Endothelial cell of umbilical vein (primary cell): ENCODE data around the gene TNKS1BP1. TPM values are rescaled to one million over a fixed set of nuclear protein-coding genes. Genes with fewer than 3 reads are reported as not detected.

Experiments used
- BruUV-seq: library from RNA; stranded (reverse); fragments of 400-500 nt; replicated peaks from 2 replicates; lab custom pipeline; 2021; lab: Mats Ljungman, UMichigan
- CTCF ChIA-PET: fragments of 300-600, 350-600 bp; sonication (Branson Sonifier 250); formaldehyde crosslinking; loops from one replicate; lab custom pipeline; 2021; ENCODE audit warnings: antibody characterized with exemption, inconsistent platforms; lab: Charles Lee
- POLR2A ChIA-PET: fragments of 300-600, 350-600 bp; sonication (Branson Sonifier 250); formaldehyde crosslinking; loops from one replicate; lab custom pipeline; 2021; ENCODE audit warnings: antibody characterized with exemption, inconsistent platforms; lab: Charles Lee
- DNase-seq: peaks from one replicate; pipeline ENCODE4 v3.0.0-alpha.2; 2011; ENCODE audit warnings: low read depth, low spot score
- FAIRE-seq: peaks from 2 replicates; lab custom pipeline; 2011; peaks lifted over from hg19 to GRCh38; lab: Jason Lieb, UNC
- H2AFZ ChIP-seq: 2 replicates; pipeline ENCODE4 v1.6.0; 2012; ENCODE audit warnings: low read depth, low read length, control low read depth, inconsistent platforms
- H3K27ac ChIP-seq: 2 replicates; pipeline ENCODE4 v1.5.1; 2011; ENCODE audit warnings: low read depth, mild to moderate bottlenecking, control low read depth, low read length, moderate library complexity; ENCODE audit not compliant: insufficient read depth
- H3K27me3 ChIP-seq, 2 experiments: 2 replicates each; pipeline versions ENCODE4 v1.6.0 to v1.6.1; 2011; ENCODE audit warnings: low read length in 2 of 2, mixed read lengths in 1 of 2; ENCODE audit not compliant: control insufficient read depth in 2 of 2, insufficient read depth in 2 of 2
- H3K36me3 ChIP-seq, 2 experiments: 2 replicates in 1 of 2; 3 replicates in 1 of 2; pipeline ENCODE4 v1.5.1; 2011; ENCODE audit warnings: low read length in 2 of 2, mild to moderate bottlenecking in 1 of 2, moderate library complexity in 1 of 2; ENCODE audit not compliant: control insufficient read depth in 2 of 2, insufficient read depth in 2 of 2; ENCODE audit errors: extremely low read depth in 1 of 2
- H3K4me1 ChIP-seq: 3 replicates; pipeline ENCODE4 v1.5.1; 2011; ENCODE audit warnings: mild to moderate bottlenecking, low read length; ENCODE audit not compliant: control insufficient read depth, insufficient read depth; ENCODE audit errors: extremely low read depth
- H3K4me2 ChIP-seq: 2 replicates; pipeline ENCODE4 v1.6.1; 2011; ENCODE audit warnings: low read length, control low read depth, mixed read lengths; ENCODE audit not compliant: insufficient read depth
- H3K4me3 ChIP-seq, 3 experiments: fragments of 200-600 bp in 1 of 3; sonication (generic), shearing (Covaris generic) in 1 of 3; replicated peaks in 1 of 3; 2 replicates each; pipeline ENCODE4 v1.5.1; 2011 to 2016; ENCODE audit warnings: control low read depth in 3 of 3, low read length in 3 of 3, mild to moderate bottlenecking in 2 of 3, inconsistent platforms in 1 of 3, low read depth in 1 of 3, moderate library complexity in 1 of 3; ENCODE audit not compliant: insufficient read depth in 1 of 3
- H3K79me2 ChIP-seq: 2 replicates; pipeline ENCODE4 v1.6.0; 2012; ENCODE audit warnings: low read length, inconsistent platforms; ENCODE audit not compliant: control insufficient read depth, insufficient read depth
- H3K9ac ChIP-seq: replicated peaks from 2 replicates; pipeline ENCODE3; 2011; ENCODE audit warnings: low read length, control low read depth; ENCODE audit not compliant: insufficient read depth; ENCODE audit errors: extremely low read depth
- H3K9me1 ChIP-seq: replicated peaks from 3 replicates; pipeline ENCODE4 v1.6.0; 2011; ENCODE audit warnings: mild to moderate bottlenecking, low read length; ENCODE audit not compliant: control insufficient read depth, insufficient read depth; ENCODE audit errors: extremely low read depth
- H3K9me3 ChIP-seq: replicated peaks from 2 replicates; pipeline ENCODE4 v1.5.1; 2012; ENCODE audit warnings: low read length, inconsistent platforms; ENCODE audit not compliant: control insufficient read depth, insufficient read depth
- H4K20me1 ChIP-seq: replicated peaks from 2 replicates; pipeline ENCODE3; 2011; ENCODE audit warnings: mild to moderate bottlenecking, low read length; ENCODE audit not compliant: control insufficient read depth, insufficient read depth; ENCODE audit errors: extremely low read depth
- EZH2 ChIP-seq: IDR thresholded peaks from 2 replicates; pipeline ENCODE4 v1.6.1; 2012; ENCODE audit warnings: borderline replicate concordance, low read depth, mild to moderate bottlenecking, moderate library complexity, low read length, inconsistent platforms; ENCODE audit not compliant: severe bottlenecking
- FOS ChIP-seq: IDR thresholded peaks from 2 replicates; pipeline ENCODE4 v1.6.1; 2011; ENCODE audit warnings: mild to moderate bottlenecking, low read length, moderate library complexity, borderline replicate concordance; ENCODE audit not compliant: insufficient read depth
- MYC ChIP-seq: IDR thresholded peaks from one replicate; pipeline ENCODE4 v1.6.1; 2011; ENCODE audit warnings: mild to moderate bottlenecking, low read depth, low read length
- dilution Hi-C: fragments of 300-500 bp; cut with MboI; formaldehyde crosslinking; loops from one replicate; pipeline ENCODE4 v1.15.0; 2019; ENCODE audit warnings: low sequenced_read_pairs; ENCODE audit not compliant: extremely low pct_ligation_motif_present
- intact Hi-C: fragments of 100-400 bp; cut with micrococcal nuclease; formaldehyde crosslinking; loops from one replicate; pipeline ENCODE4 v1.10.0; 2022
- polyA plus RNA-seq, 4 experiments: library from polyadenylated mRNA; depleted of rRNA in 3 of 4; stranded (reverse) in 3 of 4; unstranded in 1 of 4; fragments of >200 nt; gene quantifications; 2 replicates each; pipeline versions ENCODE4 v1.2.1 to v1.2.3, GENCODE V29; 2011 to 2012; ENCODE audit warnings: missing spikeins in 1 of 4
- total RNA-seq: library from RNA; stranded (reverse); gene quantifications from 2 replicates; pipeline ENCODE4 v1.2.3, GENCODE V29; 2021
- TF ChIP-seq, protein P1 (sequence below), 2 donors: IDR thresholded peaks; 1 replicate in 1 of 2; 2 replicates in 1 of 2; pipeline ENCODE4 v1.5.1; 2011; ENCODE audit warnings: low read length in 2 of 2, mild to moderate bottlenecking in 2 of 2, moderate library complexity in 2 of 2, control low read depth in 1 of 2, inconsistent platforms in 1 of 2, low read depth in 1 of 2; ENCODE audit not compliant: insufficient read depth in 1 of 2; ENCODE audit errors: extremely low read depth in 1 of 2
- TF ChIP-seq, protein P2 (sequence below): IDR thresholded peaks from 2 replicates; pipeline ENCODE4 v1.6.1; 2011; ENCODE audit not compliant: insufficient read depth, insufficient read length

Gene TNKS1BP1
- total and polyA plus RNA-seq, 2 donors (not counting 3 experiments of a cell fraction or from before 2014, with no cell fraction given) = 54.6 to 111 TPM

- H3K9me1 ChIP-seq = no peaks in the 10 kb centered on the region
- TF ChIP-seq MYC = no peak
- TF ChIP-seq FOS = no peak
- no peak for TF ChIP-seq EZH2
- TF ChIP-seq, protein P1, sequence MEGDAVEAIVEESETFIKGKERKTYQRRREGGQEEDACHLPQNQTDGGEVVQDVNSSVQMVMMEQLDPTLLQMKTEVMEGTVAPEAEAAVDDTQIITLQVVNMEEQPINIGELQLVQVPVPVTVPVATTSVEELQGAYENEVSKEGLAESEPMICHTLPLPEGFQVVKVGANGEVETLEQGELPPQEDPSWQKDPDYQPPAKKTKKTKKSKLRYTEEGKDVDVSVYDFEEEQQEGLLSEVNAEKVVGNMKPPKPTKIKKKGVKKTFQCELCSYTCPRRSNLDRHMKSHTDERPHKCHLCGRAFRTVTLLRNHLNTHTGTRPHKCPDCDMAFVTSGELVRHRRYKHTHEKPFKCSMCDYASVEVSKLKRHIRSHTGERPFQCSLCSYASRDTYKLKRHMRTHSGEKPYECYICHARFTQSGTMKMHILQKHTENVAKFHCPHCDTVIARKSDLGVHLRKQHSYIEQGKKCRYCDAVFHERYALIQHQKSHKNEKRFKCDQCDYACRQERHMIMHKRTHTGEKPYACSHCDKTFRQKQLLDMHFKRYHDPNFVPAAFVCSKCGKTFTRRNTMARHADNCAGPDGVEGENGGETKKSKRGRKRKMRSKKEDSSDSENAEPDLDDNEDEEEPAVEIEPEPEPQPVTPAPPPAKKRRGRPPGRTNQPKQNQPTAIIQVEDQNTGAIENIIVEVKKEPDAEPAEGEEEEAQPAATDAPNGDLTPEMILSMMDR (IDR thresholded peaks at IDR 0.05; ENCODE audit: extremely low read depth in 1 of 2, insufficient read depth in 1 of 2, low read depth in 1 of 2, low read length in 2 of 2) = no peak
- TF ChIP-seq, protein P2, sequence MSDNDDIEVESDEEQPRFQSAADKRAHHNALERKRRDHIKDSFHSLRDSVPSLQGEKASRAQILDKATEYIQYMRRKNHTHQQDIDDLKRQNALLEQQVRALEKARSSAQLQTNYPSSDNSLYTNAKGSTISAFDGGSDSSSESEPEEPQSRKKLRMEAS = no peak
- H3K27me3 ChIP-seq = no peaks in the 10 kb centered on the region
- intact Hi-C loops = no loop called here
- no TSS peak for BruUV-seq
- no peak overlapping the region for H3K9ac ChIP-seq
- H3K36me3 ChIP-seq = no peaks in the 10 kb centered on the region
- dilution Hi-C loops = no loop called here
- peaks cover 32% of the 10 kb centered on the region for H3K4me1 ChIP-seq
- H3K4me3 ChIP-seq = no peak overlapping the region
- H3K4me2 ChIP-seq = peak overlapping the region; percentile 12
- H3K27ac ChIP-seq = no peak overlapping the region
- peak; percentile 83 for DNase-seq
- no peak for FAIRE-seq
- H3K9me3 ChIP-seq = no peaks in the 10 kb centered on the region
- POLR2A ChIA-PET = no interaction called here
- H2AFZ ChIP-seq = peak overlapping the region; percentile 72
- no peaks in the 10 kb centered on the region for H3K79me2 ChIP-seq
- H4K20me1 ChIP-seq = no peaks in the 10 kb centered on the region
- CTCF ChIA-PET = interaction anchor here (8.4 kb wide), 1 partner anchor 25 kb away, joined by 116 read pairs; no protein-coding TSS in a partner anchor
Observed at GRCh38 chr11:57275582-57275981, 49.2 kb downstream of the TNKS1BP1 start.
